NCI-H510A treated with DMSO at 0.1 percent for 48 hours (cell line): Measurements from ENCODE around the gene EPB41L1.

ENCODE experiments used
- DNase-seq: peaks from one replicate; lab custom pipeline; 2025; lab: John Stamatoyannopoulos, UW

The EPB41L1 gene

GRCh38 chr20:36261389-36262105, 107.0 kb downstream of the EPB41L1 start:
- no peak for DNase-seq

GRCh38 chr20:36262440-36262839, 107.9 kb downstream of the EPB41L1 start:
- no peak for DNase-seq

- no peak for DNase-seq
Measured at GRCh38 chr20:36264426-36265246, 110.1 kb downstream of the EPB41L1 start.

- no peak for DNase-seq
Measured at GRCh38 chr20:36266189-36266588, 111.6 kb downstream of the EPB41L1 start.

GRCh38 chr20:36267605-36268381, 113.3 kb downstream of the EPB41L1 start:
- no peak for DNase-seq

GRCh38 chr20:36268440-36269342, 114.2 kb downstream of the EPB41L1 start:
- no peak for DNase-seq

- DNase-seq = no peak
Measured at GRCh38 chr20:36269507-36269906, 115.0 kb downstream of the EPB41L1 start.

GRCh38 chr20:36270744-36271638, 116.5 kb downstream of the EPB41L1 start:
- no peak for DNase-seq

- DNase-seq = no peak
Measured at GRCh38 chr20:36271639-36272546, 117.4 kb downstream of the EPB41L1 start.

- no peak for DNase-seq
Measured at GRCh38 chr20:36272547-36273220, 118.1 kb downstream of the EPB41L1 start.

- no peak for DNase-seq
Measured at GRCh38 chr20:36273414-36274180, 119.1 kb downstream of the EPB41L1 start.

- DNase-seq = no peak
Measured at GRCh38 chr20:36274181-36274841, 119.8 kb downstream of the EPB41L1 start.

GRCh38 chr20:36275011-36275410, 120.5 kb downstream of the EPB41L1 start:
- no peak for DNase-seq

- no peak for DNase-seq
Measured at GRCh38 chr20:36275441-36276189, 121.1 kb downstream of the EPB41L1 start.

- DNase-seq = no peak
Measured at GRCh38 chr20:36277546-36277945, 123.0 kb downstream of the EPB41L1 start.

- no peak for DNase-seq
Measured at GRCh38 chr20:36279362-36279761, 124.8 kb downstream of the EPB41L1 start.

- no peak for DNase-seq
Measured at GRCh38 chr20:36279776-36280175, 125.2 kb downstream of the EPB41L1 start.
